Measurements from ENCODE around the gene SMAD3.
"Not testable (repeated sequence)": the region's sequence is repeated elsewhere in the genome, so short reads cannot be mapped to it uniquely, and the experiment has no call there.

The SMAD3 gene

GRCh38 chr15:67149068-67149772, 83.8 kb downstream of the SMAD3 start:
- DNase-seq = no peak

GRCh38 chr15:67149773-67150022, 84.3 kb downstream of the SMAD3 start:
- DNase-seq = no peak

GRCh38 chr15:67150023-67150860, 84.8 kb downstream of the SMAD3 start:
- peak; percentile 16 to 32 for DNase-seq

- DNase-seq = no peak
Measured at GRCh38 chr15:67152429-67152828, 87.0 kb downstream of the SMAD3 start.

GRCh38 chr15:67153044-67153443, 87.6 kb downstream of the SMAD3 start:
- not testable (repeated sequence) for DNase-seq

- DNase-seq = no peak
Measured at GRCh38 chr15:67154249-67154648, 88.8 kb downstream of the SMAD3 start.

GRCh38 chr15:67156426-67156825, 91.0 kb downstream of the SMAD3 start:
- no peak for DNase-seq

- no peak for DNase-seq
Measured at GRCh38 chr15:67156834-67157233, 91.4 kb downstream of the SMAD3 start.

GRCh38 chr15:67157521-67158252, 92.3 kb downstream of the SMAD3 start:
- peak; percentile 47 to 66 for DNase-seq

- no peak for DNase-seq
Measured at GRCh38 chr15:67158367-67158766, 93.0 kb downstream of the SMAD3 start.

- DNase-seq = no peak
Measured at GRCh38 chr15:67161412-67161811, 96.0 kb downstream of the SMAD3 start.

GRCh38 chr15:67161881-67162280, 96.5 kb downstream of the SMAD3 start:
- no peak for DNase-seq

GRCh38 chr15:67163180-67163579, 97.8 kb downstream of the SMAD3 start:
- DNase-seq = no peak

GRCh38 chr15:67164401-67164791, 99.0 kb downstream of the SMAD3 start:
- DNase-seq = no peak

- no peak for DNase-seq
Measured at GRCh38 chr15:67164811-67165253, 99.4 kb downstream of the SMAD3 start.

GRCh38 chr15:67165254-67166253, 100.2 kb downstream of the SMAD3 start:
- no peak for DNase-seq

GRCh38 chr15:67166280-67167009, 101.0 kb downstream of the SMAD3 start:
- DNase-seq = no peak

- DNase-seq = no peak
Measured at GRCh38 chr15:67167091-67167490, 101.7 kb downstream of the SMAD3 start.

GRCh38 chr15:67168694-67169093, 103.3 kb downstream of the SMAD3 start:
- DNase-seq = no peak

- no peak for DNase-seq
Measured at GRCh38 chr15:67170143-67170925, 104.9 kb downstream of the SMAD3 start.

GRCh38 chr15:67171471-67171870, 106.1 kb downstream of the SMAD3 start:
- no peak for DNase-seq
